Left kidney (tissue), 2 donors: ENCODE data around the gene LPP. TPM values are rescaled to one million over a fixed set of nuclear protein-coding genes. Genes with fewer than 3 reads are reported as not detected.
A peak's percentile ranks its signal among the peaks of the same experiment; 100 is the strongest.

ENCODE experiments used
- DNase-seq: peaks from one replicate; pipeline ENCODE4 v3.0.0-alpha.2; 2013
- polyA plus RNA-seq: library from polyadenylated mRNA; unstranded; fragments of 120-200 nt; gene quantifications from one replicate; pipeline ENCODE4 v1.2.1, GENCODE V29; 2013; ENCODE audit not compliant: insufficient read length

The LPP gene
- polyA plus RNA-seq, 1 donor: 32.9 TPM

GRCh38 chr3:188196232-188196990 is 42.5 kb downstream of the LPP start:
- DNase-seq: no peak

- no peak for DNase-seq
These were observed 43.5 kb downstream of the LPP start for GRCh38 chr3:188197388-188197847.

- no peak for DNase-seq
These were observed 44.0 kb downstream of the LPP start for GRCh38 chr3:188198001-188198400.

- no peak for DNase-seq
These were observed 44.9 kb downstream of the LPP start for GRCh38 chr3:188198760-188199327.

- no peak for DNase-seq
These were observed 45.4 kb downstream of the LPP start for GRCh38 chr3:188199386-188199785.

GRCh38 chr3:188200481-188200880 is 46.5 kb downstream of the LPP start:
- no peak for DNase-seq

GRCh38 chr3:188202358-188203138 is 48.6 kb downstream of the LPP start:
- no peak for DNase-seq

GRCh38 chr3:188204526-188204925 is 50.6 kb downstream of the LPP start:
- DNase-seq: no peak

- DNase-seq: no peak
These were observed 52.0 kb downstream of the LPP start for GRCh38 chr3:188205992-188206416.

- no peak for DNase-seq
These were observed 52.8 kb downstream of the LPP start for GRCh38 chr3:188206787-188207186.

GRCh38 chr3:188207941-188208515 is 54.1 kb downstream of the LPP start:
- no peak for DNase-seq

- peak; percentile 32 for DNase-seq
These were observed 54.6 kb downstream of the LPP start for GRCh38 chr3:188208516-188208981.

GRCh38 chr3:188209034-188209433 is 55.1 kb downstream of the LPP start:
- no peak for DNase-seq

- DNase-seq: no peak
These were observed 55.8 kb downstream of the LPP start for GRCh38 chr3:188209740-188210139.

GRCh38 chr3:188211476-188211875 is 57.5 kb downstream of the LPP start:
- DNase-seq: no peak

- no peak for DNase-seq
These were observed 58.5 kb downstream of the LPP start for GRCh38 chr3:188212308-188212969.

- DNase-seq: no peak
These were observed 60.5 kb downstream of the LPP start for GRCh38 chr3:188214442-188214841.

- DNase-seq: no peak
These were observed 61.2 kb downstream of the LPP start for GRCh38 chr3:188215129-188215528.

- DNase-seq: no peak
These were observed 63.1 kb downstream of the LPP start for GRCh38 chr3:188217011-188217463.

- no peak for DNase-seq
These were observed 63.8 kb downstream of the LPP start for GRCh38 chr3:188217726-188218125.

- DNase-seq: no peak
These were observed 64.6 kb downstream of the LPP start for GRCh38 chr3:188218603-188219002.

- no peak for DNase-seq
These were observed 65.2 kb downstream of the LPP start for GRCh38 chr3:188219147-188219546.
